Measurements from ENCODE around the gene ACOX1. TPM values are rescaled to one million over a fixed set of nuclear protein-coding genes. Genes with fewer than 3 reads are reported as not detected.

ACOX1 gene
- total RNA-seq, 2 donors from 2014 or later = 31.3 to 42.1 TPM

GRCh38 chr17:75895370-75896155, 83.4 kb downstream of the ACOX1 start:
- ATAC-seq (no peak), DNase-seq (ENCODE audit: low spot score in 2 of 2) (peak in 1 of 2 donors; percentile 56)
- peak overlapping the region; percentile 60 to 66 for H3K27ac Mint-ChIP-seq
- H3K36me3 Mint-ChIP-seq = no peaks in the 10 kb centered on the region
- no peaks in the 10 kb centered on the region for H3K9me3 Mint-ChIP-seq

GRCh38 chr17:75894049-75894733, 84.8 kb downstream of the ACOX1 start:
- ATAC-seq (no peak), DNase-seq (ENCODE audit: low spot score in 2 of 2) (no peak)
- no peaks in the 10 kb centered on the region for H3K9me3 Mint-ChIP-seq
- H3K36me3 Mint-ChIP-seq = no peaks in the 10 kb centered on the region
- H3K27ac Mint-ChIP-seq = peak overlapping the region; percentile 35 to 95

- H3K36me3 Mint-ChIP-seq = no peaks in the 10 kb centered on the region
- DNase-seq (ENCODE audit: low spot score in 2 of 2) (no peak), ATAC-seq (no peak)
- no peaks in the 10 kb centered on the region for H3K9me3 Mint-ChIP-seq
- peak overlapping the region; percentile 18 to 35 for H3K27ac Mint-ChIP-seq
Measured at GRCh38 chr17:75893305-75894048, 85.5 kb downstream of the ACOX1 start.

- Mint-ChIP-seq H3K9me3 (no peaks in the 10 kb centered on the region), H3K27ac (no peak overlapping the region), H3K36me3 (no peaks in the 10 kb centered on the region)
- DNase-seq (ENCODE audit: low spot score in 2 of 2) (peak in 1 of 2 donors; percentile 56), ATAC-seq (no peak)
Measured at GRCh38 chr17:75892556-75893224, 86.3 kb downstream of the ACOX1 start.

GRCh38 chr17:75891605-75892555, 87.1 kb downstream of the ACOX1 start:
- Mint-ChIP-seq H3K9me3 (no peaks in the 10 kb centered on the region), H3K36me3 (no peaks in the 10 kb centered on the region), H3K27ac (peak overlapping the region in 1 of 2 donors; percentile 45)
- DNase-seq (ENCODE audit: low spot score in 2 of 2) = no peak
- no peak for ATAC-seq

Other genes with a start within 250 kb of the ACOX1 start
- 10 to 100 TPM; 54.7 to 74.8 TPM for gene GALK1, start 214.0 kb downstream of the ACOX1 start, total RNA-seq
- gene UNK, start 194.4 kb downstream of the ACOX1 start, total RNA-seq = 10 to 100 TPM; 15.3 to 29.3 TPM
- 100 to 1,000 TPM; 128 to 143 TPM for gene UNC13D, start 134.8 kb downstream of the ACOX1 start, total RNA-seq
- 100 to 1,000 TPM in 1 of 2 donors, 10 to 100 TPM in 1; 78.2 to 144 TPM for gene WBP2, start 123.8 kb downstream of the ACOX1 start, total RNA-seq
- gene TRIM47, start 100.6 kb downstream of the ACOX1 start, total RNA-seq = 10 to 100 TPM; 11.5 to 26.2 TPM
- 10 to 100 TPM; 16.2 to 31.9 TPM for gene TRIM65, start 82.2 kb downstream of the ACOX1 start, total RNA-seq
- 100 to 1,000 TPM; 101 to 105 TPM for gene MRPL38, start 74.3 kb downstream of the ACOX1 start, total RNA-seq
- gene FBF1, start 38.1 kb downstream of the ACOX1 start, total RNA-seq = 10 to 100 TPM; 13.3 to 20.6 TPM
- 10 to 100 TPM; 13.4 to 20.5 TPM for gene TEN1, start 74 bp upstream of the ACOX1 start, total RNA-seq
- 1 to 10 TPM; 6.9 to 8.3 TPM for gene CDK3, start 21.7 kb upstream of the ACOX1 start, total RNA-seq
- 1 to 10 TPM in 1 of 2 donors, under 1 TPM in 1; 0.34 to 1.5 TPM for gene EVPL, start 48.1 kb upstream of the ACOX1 start, total RNA-seq
- 100 to 1,000 TPM in 1 of 2 donors, 10 to 100 TPM in 1; 78.8 to 162 TPM for gene SRP68, start 93.4 kb upstream of the ACOX1 start, total RNA-seq
- gene GALR2, start 95.6 kb upstream of the ACOX1 start, total RNA-seq = 10 to 100 TPM in 1 of 2 donors, 1 to 10 TPM in 1; 6.2 to 14.6 TPM
- 10 to 100 TPM in 1 of 2 donors, 1 to 10 TPM in 1; 6.8 to 15.7 TPM for gene ZACN, start 100.0 kb upstream of the ACOX1 start, total RNA-seq
- gene EXOC7, start 124.6 kb upstream of the ACOX1 start, total RNA-seq = 10 to 100 TPM; 85.0 to 91.9 TPM
- under 1 TPM; 0.46 to 0.56 TPM for gene FOXJ1, start 162.1 kb upstream of the ACOX1 start, total RNA-seq

Data from activated naive CD4-positive, alpha-beta T cell treated with anti-CD3 and anti-CD28 coated beads, Interleukin-2, amount 50 U/mL, for 72 hours (primary cell).